Mucosa of gallbladder (tissue), 1 donor: Measurements from ENCODE around the gene IZUMO1. TPM values are rescaled to one million over a fixed set of nuclear protein-coding genes. Genes with fewer than 3 reads are reported as not detected.

Experiments
- DNase-seq: peaks from one replicate; pipeline ENCODE4 v3.0.0-alpha.2; 2020; ENCODE audit warnings: low spot score
- total RNA-seq: library from RNA; stranded (reverse); gene quantifications from one replicate; pipeline ENCODE4 v1.2.1, GENCODE V29; 2021
- donor health status: DM: no; HTN: no; CAD: no.

IZUMO1 gene
- total RNA-seq, 1 donor from 2014 or later, result 0.20 TPM

GRCh38 chr19:48757089-48757675, 10.5 kb upstream of the IZUMO1 start:
- no peak for DNase-seq

GRCh38 chr19:48756686-48757085, 10.0 kb upstream of the IZUMO1 start:
- DNase-seq, result no peak

GRCh38 chr19:48756212-48756611, 9.5 kb upstream of the IZUMO1 start:
- DNase-seq, result no peak

DNA sequence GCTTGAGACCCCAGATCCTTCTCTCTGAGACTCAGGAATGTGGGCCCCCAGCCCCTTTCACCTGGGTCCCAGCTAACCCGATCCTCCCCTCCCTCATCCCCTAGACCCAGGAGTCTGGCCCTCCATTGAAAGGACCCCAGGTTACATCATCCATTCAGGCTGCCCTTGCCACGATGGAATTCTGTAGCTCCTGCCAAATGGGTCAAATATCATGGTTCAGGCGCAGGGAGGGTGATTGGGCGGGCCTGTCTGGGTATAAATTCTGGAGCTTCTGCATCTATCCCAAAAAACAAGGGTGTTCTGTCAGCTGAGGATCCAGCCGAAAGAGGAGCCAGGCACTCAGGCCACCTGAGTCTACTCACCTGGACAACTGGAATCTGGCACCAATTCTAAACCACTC, 9.1 kb upstream of the IZUMO1 start:
- no peak for DNase-seq

DNA sequence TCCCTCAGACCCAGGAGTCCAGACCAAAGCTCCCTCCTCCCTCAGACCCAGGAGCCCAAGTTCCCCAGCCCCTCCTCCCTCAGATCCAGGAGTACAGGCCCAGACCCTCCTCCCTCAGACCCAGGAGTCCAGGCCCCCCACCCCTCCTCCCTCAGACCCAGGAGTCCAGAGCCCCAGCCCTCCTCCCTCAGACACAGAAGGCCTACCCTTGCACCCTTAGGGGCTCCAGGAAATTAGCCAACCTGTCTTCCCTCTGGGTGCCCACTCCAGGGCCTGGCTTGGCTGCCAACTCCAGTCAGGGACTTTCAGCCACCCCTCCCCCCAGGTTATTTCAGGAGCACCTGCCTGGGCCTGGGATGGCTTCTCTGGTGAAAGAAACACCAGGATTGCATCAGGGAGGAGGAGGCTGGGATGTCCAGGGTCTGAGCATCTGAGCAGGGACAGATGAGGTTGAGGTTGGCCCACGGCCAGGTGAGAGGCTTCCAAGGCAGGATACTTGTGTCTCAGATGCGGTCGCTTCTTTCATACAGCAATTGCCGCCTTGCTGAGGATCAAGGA, 8.5 kb upstream of the IZUMO1 start, which contains the start of gene FGF21:
TSS of gene FGF21 (plus strand) at position 441 of the 558 bp plus-strand sequence. CDS start 713 bp downstream, outside the sequence.
- no peak for DNase-seq

DNA sequence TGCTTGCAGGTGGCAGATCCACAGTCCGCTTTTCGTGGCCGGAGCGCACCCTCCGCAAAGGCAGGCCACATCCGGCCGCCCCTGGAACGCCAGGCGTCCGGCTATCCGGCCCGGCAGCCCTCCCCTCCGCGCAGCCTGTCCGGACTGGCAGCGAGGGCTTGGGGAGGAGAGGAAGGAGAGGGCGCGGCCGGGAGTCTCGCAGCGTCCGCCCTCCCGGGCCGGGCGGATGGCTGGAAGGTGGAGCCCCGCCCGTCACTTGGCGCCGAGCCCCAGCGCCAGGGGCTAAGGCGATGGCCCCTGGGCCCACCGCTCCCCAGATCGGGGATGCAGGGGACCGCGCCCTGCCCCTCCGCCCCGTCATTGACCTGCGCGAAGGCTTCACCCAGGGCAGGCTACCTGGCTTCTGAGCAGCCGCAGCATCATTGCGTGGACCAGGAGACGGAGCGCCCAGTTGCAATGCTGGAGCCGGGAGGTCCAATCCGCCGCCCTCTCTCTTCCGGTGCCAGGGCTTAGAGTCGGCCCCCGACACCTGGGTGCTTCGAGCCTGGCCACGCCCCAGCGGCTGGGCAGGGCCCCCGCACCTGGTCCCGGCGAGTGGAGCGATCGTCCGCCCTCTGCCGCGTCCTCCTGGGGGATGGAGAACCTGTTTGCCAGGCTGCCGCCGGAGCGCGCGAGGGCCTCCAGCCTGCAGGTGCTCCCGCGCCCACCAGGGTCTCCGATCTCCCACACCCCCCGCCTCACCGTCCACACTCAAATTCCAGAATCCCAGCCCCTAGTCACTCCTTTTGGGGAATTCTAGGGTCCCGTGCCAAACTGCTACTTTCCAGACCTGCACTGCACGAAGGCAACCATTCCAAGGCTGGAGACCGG, 6.0 kb upstream of the IZUMO1 start, which contains the start of gene FUT1:
TSS of gene FUT1 (minus strand) at position 146 of the 870 bp plus-strand sequence. CDS start 1,360 bp downstream, outside the sequence.
- peak; percentile 41 for DNase-seq

DNA sequence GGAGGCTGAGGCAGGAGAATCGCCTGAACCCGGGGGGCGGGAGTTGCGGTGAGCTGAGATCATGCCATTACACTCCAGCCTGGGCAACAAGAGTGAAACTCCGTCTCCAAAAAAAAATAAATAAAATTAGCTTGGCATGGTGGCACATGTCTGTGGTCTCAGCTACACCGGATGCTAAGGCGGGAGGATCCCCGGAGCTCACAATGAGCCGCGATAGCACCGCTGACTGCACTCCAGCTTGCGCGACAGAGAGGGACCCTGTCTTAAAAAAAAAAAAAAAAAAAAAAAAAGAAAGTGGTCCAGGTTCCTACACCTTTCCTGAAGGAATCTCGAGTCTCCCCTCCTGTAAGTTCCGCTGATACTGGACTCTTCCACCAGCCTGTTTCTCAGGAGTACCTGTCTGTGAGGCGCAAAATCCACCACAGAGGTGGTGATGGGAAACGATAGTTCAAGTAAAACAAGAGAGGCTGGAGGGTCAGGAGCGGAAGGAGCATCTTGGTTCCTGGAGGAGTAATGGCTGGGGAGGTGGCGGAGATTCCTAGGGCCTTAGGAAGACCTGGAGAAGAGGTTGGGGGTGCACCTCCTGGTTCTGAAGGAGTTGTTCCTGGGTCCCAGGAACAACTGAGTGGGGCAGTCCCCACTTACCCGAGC, 5.3 kb upstream of the IZUMO1 start:
- no peak for DNase-seq

GRCh38 chr19:48750771-48751504, 4.2 kb upstream of the IZUMO1 start:
- no peak for DNase-seq

DNA sequence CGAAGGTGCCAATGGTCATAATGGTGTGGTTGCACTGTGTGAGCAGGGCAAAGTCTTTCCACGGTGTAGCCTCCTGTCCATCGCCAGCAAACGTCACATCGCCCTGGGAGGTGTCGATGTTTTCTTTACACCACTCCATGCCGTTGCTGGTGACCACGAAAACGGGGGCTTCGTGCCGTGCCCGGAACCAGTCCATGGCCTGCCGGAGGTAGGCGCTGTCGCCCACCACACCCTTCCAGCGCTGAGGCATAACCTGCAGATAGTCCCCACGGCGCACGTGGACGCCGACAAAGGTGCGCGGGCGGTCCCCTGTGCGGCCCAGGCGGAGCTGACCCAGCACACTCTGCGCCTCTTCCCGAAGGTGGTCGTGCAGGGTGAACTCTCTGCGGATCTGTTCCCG, 3.6 kb upstream of the IZUMO1 start:
- DNase-seq, result no peak

DNA sequence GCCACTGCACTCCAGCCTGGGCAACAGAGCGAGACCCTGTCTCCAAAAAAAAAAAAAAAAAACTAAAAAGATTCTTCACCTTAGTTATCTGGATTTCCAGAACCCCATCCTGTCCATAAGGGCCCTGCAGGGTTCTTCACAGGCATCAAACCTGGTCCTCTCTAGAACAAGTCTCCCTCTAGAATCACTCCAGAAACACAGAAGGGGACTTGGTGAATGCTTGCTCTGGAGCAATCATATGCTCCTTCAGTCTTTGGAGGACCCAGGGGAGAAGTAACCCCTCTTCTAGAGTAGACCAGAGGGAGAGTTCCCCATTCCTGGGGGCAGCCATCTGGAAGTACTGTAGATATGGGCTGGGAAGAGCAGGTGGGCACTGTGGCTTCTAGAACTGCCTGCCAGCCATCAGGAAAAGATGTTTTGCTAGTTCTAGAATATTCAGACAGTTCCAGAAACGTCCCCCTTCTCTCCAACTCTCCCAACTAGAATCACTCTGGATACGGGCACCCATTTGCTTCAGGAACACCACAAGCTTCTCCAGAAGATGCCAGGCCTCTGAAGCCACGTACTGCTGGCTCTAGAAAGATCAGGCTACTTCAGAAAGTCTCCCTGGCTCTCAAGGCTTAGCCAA, 3.0 kb upstream of the IZUMO1 start:
- no peak for DNase-seq

DNA sequence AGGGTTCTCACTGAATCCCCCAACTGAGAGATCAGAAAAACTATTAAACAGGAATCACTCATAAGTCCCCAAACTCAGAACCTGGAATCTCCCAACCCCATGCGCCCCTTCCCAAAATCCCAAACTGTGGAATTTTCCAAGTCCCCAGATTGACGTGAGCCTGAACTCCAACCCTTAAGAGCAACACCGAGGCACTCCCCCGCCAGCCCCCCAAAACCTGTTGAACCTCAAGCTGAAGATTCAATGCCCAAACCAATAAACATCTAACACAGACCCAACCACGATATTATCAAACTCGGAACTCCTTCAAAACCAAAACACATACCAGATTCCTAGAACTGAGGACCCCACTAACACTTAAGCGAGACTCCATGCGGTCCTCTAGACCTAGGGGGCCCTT, 599 bp downstream of the IZUMO1 start:
- no peak for DNase-seq

DNA sequence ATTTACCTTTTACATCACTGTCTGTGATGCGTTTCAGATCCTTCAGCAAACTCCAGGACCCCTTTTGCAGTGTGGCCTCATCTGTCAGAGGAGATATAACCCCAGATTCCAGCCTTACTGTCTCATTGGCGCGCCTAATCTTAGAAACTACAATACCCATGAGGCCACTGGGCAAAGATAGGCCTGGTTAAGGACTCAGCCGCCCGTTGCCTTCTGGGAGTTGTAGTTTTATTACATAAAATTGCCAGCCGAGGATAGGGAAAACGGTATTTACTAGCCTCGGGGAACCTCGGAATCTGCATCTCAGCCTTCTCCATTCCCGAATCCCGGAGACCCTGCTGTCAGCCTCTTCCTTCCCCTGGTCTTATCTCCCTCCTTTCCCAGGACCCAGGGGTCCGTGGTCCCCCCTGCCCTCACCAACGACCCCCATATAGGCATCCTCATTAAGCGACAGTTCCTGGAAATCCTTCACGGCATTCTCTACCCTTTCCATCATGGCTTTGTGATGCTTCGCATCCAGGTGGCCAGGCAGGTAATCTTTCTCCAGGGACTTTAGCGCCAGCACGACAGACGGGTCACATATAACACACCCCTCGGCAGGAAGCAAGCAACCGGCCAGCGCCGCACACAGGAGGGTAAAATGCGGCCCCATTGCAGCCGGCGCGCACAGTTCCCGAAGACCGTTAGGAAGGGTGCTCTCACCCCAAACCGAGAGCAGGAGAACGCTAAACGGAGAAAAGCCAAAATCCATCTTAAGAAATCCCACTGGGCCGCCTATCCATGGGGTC, 1.3 kb downstream of the IZUMO1 start:
- peak; percentile 61 for DNase-seq

GRCh38 chr19:48742096-48742495, 4.6 kb downstream of the IZUMO1 start:
- DNase-seq, result no peak

DNA sequence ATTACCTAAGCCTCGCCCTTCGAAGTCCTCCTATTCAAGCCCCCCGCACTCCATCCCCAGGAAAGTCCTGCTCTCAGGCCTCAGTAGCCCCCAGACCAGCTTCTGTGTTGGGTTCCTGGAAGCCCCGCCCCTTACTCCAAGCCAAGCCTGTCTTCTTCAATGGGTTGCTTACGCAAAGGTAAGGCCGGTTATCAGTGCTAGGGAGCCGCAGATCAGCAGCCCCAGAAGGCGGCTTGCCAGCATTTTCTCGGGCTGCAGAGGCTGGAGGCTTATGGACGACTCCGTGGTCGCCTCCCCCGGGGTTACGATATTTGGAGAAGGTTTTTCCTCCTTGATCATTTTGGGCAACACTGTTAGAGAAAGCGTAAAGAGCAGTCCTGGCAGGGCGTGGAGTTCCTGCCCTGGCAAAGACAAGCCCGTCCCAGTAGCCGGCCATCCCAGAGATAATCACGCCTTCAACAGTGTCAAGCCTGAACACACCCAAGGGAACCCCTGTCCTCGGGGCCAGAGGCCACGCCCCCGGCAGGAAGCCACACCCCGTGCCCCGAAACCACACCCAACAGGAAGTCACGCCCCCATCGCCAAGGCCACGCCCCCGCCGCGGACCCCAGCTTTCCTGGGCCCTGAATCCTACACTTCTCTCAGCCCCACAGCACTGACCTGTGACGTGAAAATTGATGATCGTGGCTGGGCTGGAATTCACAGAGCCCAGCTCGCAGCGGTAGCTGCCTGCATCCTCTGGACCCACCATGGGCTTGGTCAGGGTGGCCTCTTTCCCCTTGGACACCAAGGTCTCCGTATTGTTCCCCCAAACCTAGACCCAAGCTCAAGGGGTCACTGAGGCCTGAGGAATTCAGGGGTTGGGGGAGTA, 5.3 kb downstream of the IZUMO1 start:
- DNase-seq, result no peak

DNA sequence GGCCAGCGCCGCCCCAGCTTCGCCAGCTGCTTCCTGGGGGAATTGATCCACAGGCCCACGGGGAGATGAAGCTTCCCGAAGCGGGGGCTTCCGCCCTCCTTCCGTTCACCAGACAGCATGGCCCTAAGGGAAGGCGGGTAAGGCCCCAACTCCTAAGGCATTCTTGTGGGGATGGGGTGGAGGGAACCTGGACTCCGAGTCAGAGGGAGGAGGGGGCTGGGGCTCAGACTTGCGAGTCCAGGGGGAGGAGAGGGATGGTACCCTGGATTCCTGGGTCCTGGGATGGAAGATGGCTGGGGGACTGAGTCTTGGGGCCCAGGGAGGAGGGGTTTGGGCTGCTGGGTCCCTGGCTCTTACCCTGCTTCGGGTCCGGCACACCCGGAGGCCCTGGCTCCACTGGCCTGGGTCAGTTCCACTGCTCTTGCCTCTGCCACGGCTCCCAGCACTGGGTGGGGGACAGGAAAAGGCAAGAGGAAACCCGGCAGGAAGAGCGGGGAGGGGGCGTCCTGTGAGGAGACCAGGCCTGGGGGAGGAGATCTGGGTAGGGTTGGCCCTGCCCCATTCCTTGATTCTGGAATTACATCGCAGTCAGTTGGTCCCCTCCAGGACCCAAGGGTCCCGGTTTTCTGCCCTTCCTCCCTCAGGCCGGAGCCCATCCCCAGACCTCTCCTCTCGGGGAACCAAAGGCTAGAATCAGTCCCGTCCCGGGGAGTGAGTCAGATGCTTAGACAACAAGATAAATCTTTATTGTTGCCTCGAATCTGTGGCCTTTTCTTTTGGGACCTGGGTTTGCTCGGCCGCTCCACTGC, 6.3 kb downstream of the IZUMO1 start, which contains the start of gene RASIP1:
TSS of gene RASIP1 (minus strand) at position 447 of the 809 bp plus-strand sequence. CDS start at position 119, 328 bp downstream.
- DNase-seq, result no peak

- DNase-seq, result no peak
These were observed 7.1 kb downstream of the IZUMO1 start for GRCh38 chr19:48739404-48740163.
